ENCODE results near the gene YWHAE.

DNA sequence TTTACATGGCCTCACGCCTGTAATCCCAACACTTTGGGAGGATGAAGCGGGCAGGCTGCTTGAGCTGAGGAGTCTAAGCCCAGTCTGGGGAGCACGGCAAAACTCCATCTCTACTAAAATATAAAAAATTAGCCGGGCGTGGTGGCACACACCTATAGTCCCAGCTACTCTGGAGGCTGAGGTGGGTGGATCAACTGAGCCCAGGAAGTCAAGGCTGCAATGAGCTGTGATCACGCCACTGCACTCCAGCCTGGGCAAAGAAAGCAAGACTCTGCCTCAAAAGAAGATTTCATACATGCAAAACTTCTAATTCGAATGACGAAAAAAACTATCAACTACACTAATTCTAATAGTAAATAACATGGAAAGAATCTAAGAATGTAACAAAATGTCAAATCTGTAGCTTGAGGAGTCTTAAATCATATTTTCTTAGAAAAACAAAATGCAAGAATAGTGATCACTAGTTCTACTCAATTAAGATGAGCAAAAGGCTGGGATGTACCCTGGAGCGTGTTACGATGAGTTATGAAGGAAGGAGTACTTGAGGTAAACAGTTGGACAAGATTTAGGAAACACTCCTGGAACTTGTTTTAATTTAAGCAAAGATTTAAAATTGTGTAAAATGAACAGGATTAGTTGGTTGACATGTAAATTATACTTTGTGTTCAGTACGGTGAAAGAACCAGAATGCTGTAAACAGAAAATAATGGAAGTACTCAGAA lies 20.7 kb downstream of the YWHAE start:
- TF ChIP-seq POLR2A (IDR thresholded peaks at IDR 0.05), result no peak
- TF ChIP-seq, protein P1, sequence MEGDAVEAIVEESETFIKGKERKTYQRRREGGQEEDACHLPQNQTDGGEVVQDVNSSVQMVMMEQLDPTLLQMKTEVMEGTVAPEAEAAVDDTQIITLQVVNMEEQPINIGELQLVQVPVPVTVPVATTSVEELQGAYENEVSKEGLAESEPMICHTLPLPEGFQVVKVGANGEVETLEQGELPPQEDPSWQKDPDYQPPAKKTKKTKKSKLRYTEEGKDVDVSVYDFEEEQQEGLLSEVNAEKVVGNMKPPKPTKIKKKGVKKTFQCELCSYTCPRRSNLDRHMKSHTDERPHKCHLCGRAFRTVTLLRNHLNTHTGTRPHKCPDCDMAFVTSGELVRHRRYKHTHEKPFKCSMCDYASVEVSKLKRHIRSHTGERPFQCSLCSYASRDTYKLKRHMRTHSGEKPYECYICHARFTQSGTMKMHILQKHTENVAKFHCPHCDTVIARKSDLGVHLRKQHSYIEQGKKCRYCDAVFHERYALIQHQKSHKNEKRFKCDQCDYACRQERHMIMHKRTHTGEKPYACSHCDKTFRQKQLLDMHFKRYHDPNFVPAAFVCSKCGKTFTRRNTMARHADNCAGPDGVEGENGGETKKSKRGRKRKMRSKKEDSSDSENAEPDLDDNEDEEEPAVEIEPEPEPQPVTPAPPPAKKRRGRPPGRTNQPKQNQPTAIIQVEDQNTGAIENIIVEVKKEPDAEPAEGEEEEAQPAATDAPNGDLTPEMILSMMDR (IDR thresholded peaks at IDR 0.05), result no peak
